ENCODE results near the gene CHRM4.
"Not testable (repeated sequence)": the region's sequence is repeated elsewhere in the genome, so short reads cannot be mapped to it uniquely, and the experiment has no call there.

The CHRM4 gene

DNA sequence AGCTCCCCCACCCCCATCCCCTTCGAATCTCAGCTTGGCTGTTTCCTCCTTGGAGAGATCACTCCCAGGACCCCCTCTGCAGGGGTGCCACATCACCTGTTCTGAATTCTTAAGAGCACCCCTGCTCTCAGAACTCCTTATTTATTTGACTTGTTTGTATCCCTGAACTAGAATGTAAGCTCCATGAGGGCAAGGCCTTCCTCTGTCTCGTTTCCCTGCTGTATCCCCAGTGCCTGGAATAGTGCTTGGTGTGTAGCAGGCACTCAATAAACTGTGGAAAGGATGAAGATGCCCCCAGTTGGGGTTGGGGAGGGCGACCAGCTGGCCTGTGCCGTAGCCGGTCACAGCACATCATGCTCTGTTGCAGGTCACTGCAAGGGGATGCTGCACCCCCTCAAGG, 13.7 kb downstream of the CHRM4 start:
- Histone ChIP-seq H3K9ac (ENCODE audit: low read length in 5 of 5) (no peak overlapping the region), H3K4me3 (ENCODE audit: low read depth in 1 of 5, low read length in 5 of 5) (no peak overlapping the region), H3K27me3 (ENCODE audit: control insufficient read depth in 5 of 5, insufficient read depth in 4 of 5, low read length in 5 of 5) (peaks cover 5 to 8% (median 8%) of the 10 kb centered on the region in 5 donors), H3K9me3 (ENCODE audit: control insufficient read depth in 5 of 5, low read length in 5 of 5) (no peaks in the 10 kb centered on the region), H3K36me3 (ENCODE audit: control insufficient read depth in 5 of 5, insufficient read depth in 5 of 5, low read length in 5 of 5) (peaks cover 0 to 56% (median 53%) of the 10 kb centered on the region in 5 donors), H3K4me1 (ENCODE audit: control insufficient read depth in 5 of 5, insufficient read depth in 5 of 5, low read length in 5 of 5) (peaks cover 0 to 24% (median 17%) of the 10 kb centered on the region in 5 donors), H3K27ac (ENCODE audit: low read depth, low read length) (no peak overlapping the region)

DNA sequence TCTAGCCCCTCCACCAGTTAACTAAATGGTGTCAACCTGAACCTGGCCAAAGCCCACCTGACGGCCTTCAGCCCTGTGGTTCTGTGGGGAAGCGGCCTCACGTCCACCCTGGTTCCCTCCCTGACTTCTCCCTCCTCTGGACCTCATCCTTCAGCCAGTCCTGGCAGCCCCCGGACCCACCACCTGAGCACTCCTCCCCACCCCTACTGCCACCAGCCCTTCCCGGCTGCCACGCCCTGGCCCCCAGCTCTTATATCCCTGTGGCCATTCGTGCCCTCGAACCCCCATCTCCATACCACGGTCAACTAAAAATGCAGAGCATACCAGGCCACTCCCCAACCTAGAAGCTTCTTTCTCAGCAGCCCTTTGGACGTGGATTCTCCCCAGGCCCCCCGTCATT, 14.3 kb downstream of the CHRM4 start:
- Histone ChIP-seq H3K36me3 (ENCODE audit: control insufficient read depth in 5 of 5, insufficient read depth in 5 of 5, low read length in 5 of 5) (peaks cover 0 to 61% (median 58%) of the 10 kb centered on the region in 5 donors), H3K9me3 (ENCODE audit: control insufficient read depth in 5 of 5, low read length in 5 of 5) (no peaks in the 10 kb centered on the region)

DNA sequence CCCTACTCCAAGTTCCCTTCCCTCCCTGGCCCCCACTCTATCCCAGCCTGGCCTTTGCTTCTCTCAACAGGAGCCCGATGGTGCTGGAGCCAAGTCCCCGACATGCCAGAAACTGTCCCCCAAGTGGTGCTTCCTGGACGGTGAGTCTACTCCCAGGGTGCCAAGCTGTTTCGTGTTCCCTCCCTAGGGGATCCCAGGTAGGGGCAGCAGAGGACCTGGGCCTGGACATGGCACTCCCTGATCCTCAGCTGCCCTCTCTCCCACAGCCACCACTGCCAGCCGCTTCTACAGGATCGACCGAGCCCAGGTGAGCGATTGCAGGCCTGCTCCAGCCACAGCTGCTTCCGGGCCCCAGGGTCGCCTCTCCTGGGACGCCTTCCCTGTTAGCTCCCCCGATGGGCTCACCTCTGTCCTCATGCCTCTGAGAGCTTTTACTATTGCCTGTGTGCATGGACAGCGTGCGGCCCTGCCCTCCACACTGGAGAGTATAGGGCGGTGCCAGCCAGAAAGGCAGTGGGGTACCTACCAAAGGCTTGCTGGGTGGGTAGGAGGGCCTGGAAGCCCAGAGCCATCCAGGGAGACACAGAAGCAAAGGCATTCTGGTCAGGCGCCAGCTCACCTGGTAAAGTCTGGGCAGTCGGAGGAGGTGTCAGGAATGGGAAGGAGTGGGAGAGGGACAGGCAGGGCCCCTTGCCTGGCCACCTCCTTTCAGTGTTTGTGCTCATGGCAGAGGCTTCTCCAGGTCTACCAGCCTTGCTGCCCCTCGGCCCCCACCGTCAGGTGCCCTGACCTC, 15.1 kb downstream of the CHRM4 start:
- no peak overlapping the region for H3K9ac ChIP-seq (ENCODE audit: low read length in 5 of 5)
- H3K9me3 ChIP-seq (ENCODE audit: control insufficient read depth in 5 of 5, low read length in 5 of 5) = no peaks in the 10 kb centered on the region
- peaks cover 0 to 70% (median 66%) of the 10 kb centered on the region in 5 donors for H3K36me3 ChIP-seq (ENCODE audit: control insufficient read depth in 5 of 5, insufficient read depth in 5 of 5, low read length in 5 of 5)
- no peak overlapping the region for H3K4me3 ChIP-seq (ENCODE audit: low read depth in 1 of 5, low read length in 5 of 5)
- H3K27ac ChIP-seq (ENCODE audit: low read depth, low read length) = no peak overlapping the region
- H3K4me1 ChIP-seq (ENCODE audit: control insufficient read depth in 5 of 5, insufficient read depth in 5 of 5, low read length in 5 of 5) = peaks cover 2 to 14% (median 6%) of the 10 kb centered on the region in 5 donors
- no peaks in the 10 kb centered on the region for H3K27me3 ChIP-seq (ENCODE audit: control insufficient read depth in 5 of 5, insufficient read depth in 4 of 5, low read length in 5 of 5)

More for the DNA sequence above, 14.3 kb downstream of the CHRM4 start:
- no peak overlapping the region for H3K27ac ChIP-seq (ENCODE audit: low read depth, low read length)
- H3K4me1 ChIP-seq (ENCODE audit: control insufficient read depth in 5 of 5, insufficient read depth in 5 of 5, low read length in 5 of 5) = peaks cover 0 to 21% (median 12%) of the 10 kb centered on the region in 5 donors
- H3K9ac ChIP-seq (ENCODE audit: low read length in 5 of 5) = no peak overlapping the region
- H3K27me3 ChIP-seq (ENCODE audit: control insufficient read depth in 5 of 5, insufficient read depth in 4 of 5, low read length in 5 of 5) = peaks cover 3 to 5% (median 4%) of the 10 kb centered on the region in 5 donors
- no peak overlapping the region for H3K4me3 ChIP-seq (ENCODE audit: low read depth in 1 of 5, low read length in 5 of 5)

DNA sequence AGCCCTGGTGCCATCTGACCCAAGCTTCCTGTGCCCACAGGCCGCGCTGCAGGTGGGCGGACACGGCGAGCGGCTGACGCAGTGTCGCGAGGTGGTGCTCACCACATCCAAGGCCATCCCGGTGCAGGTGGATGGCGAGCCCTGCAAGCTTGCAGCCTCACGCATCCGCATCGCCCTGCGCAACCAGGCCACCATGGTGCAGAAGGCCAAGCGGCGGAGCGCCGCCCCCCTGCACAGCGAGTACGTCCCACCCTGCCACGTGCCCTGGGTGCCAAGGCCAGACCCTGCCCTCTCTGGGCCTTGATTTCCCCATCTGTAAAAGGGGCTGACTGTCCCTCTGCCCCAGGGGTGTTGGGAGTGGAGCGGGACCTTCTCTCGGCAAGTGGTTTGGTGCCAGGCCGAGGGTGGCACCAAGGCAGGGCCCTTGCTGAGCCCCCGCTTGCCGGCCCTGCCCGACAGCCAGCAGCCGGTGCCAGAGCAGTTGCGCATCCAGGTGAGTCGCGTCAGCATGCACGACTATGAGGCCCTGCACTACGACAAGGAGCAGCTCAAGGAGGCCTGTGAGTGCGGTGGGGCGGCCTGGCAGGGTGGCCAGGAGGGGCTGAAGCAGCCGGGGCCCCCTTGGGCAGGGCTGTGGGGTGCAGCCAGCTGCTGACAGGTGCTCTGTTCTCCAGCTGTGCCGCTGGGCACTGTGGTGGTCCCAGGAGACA, 16.0 kb downstream of the CHRM4 start:
- no peaks in the 10 kb centered on the region for H3K27me3 ChIP-seq (ENCODE audit: control insufficient read depth in 5 of 5, insufficient read depth in 4 of 5, low read length in 5 of 5)
- peaks cover 0 to 8% (median 2%) of the 10 kb centered on the region in 5 donors for H3K4me1 ChIP-seq (ENCODE audit: control insufficient read depth in 5 of 5, insufficient read depth in 5 of 5, low read length in 5 of 5)
- no peaks in the 10 kb centered on the region for H3K9me3 ChIP-seq (ENCODE audit: control insufficient read depth in 5 of 5, low read length in 5 of 5)
- no peak overlapping the region for H3K4me3 ChIP-seq (ENCODE audit: low read depth in 1 of 5, low read length in 5 of 5)
- H3K27ac ChIP-seq (ENCODE audit: low read depth, low read length) = no peak overlapping the region
- peaks cover 0 to 77% (median 73%) of the 10 kb centered on the region in 5 donors for H3K36me3 ChIP-seq (ENCODE audit: control insufficient read depth in 5 of 5, insufficient read depth in 5 of 5, low read length in 5 of 5)
- no peak overlapping the region for H3K9ac ChIP-seq (ENCODE audit: low read length in 5 of 5)

DNA sequence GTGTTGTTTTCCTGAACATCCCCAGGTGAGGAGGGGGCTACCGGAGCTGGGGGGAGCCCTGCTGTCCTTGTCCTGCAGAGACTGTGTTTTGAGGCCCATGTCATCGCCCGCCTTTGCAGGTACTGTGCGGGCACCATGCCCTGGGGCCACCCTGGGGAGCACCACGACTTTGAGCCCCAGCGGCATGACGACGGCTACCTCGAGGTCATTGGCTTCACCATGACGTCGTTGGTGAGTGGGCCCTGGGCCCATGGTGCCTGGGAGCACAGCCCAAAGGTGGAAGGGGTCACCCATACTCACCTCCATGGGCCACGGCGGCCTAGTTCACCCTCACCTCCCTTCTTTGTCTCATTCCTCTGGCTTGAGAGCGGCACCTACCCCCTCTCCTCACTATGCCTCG, 16.8 kb downstream of the CHRM4 start:
- no peak overlapping the region for H3K4me3 ChIP-seq (ENCODE audit: low read depth in 1 of 5, low read length in 5 of 5)
- H3K9me3 ChIP-seq (ENCODE audit: control insufficient read depth in 5 of 5, low read length in 5 of 5) = no peaks in the 10 kb centered on the region
- peaks cover 0 to 84% (median 80%) of the 10 kb centered on the region in 5 donors for H3K36me3 ChIP-seq (ENCODE audit: control insufficient read depth in 5 of 5, insufficient read depth in 5 of 5, low read length in 5 of 5)
- no peak overlapping the region for H3K27ac ChIP-seq (ENCODE audit: low read depth, low read length)
- H3K4me1 ChIP-seq (ENCODE audit: control insufficient read depth in 5 of 5, insufficient read depth in 5 of 5, low read length in 5 of 5) = peaks cover 0 to 5% (median 0%) of the 10 kb centered on the region in 5 donors
- H3K9ac ChIP-seq (ENCODE audit: low read length in 5 of 5) = no peak overlapping the region
- no peaks in the 10 kb centered on the region for H3K27me3 ChIP-seq (ENCODE audit: control insufficient read depth in 5 of 5, insufficient read depth in 4 of 5, low read length in 5 of 5)

DNA sequence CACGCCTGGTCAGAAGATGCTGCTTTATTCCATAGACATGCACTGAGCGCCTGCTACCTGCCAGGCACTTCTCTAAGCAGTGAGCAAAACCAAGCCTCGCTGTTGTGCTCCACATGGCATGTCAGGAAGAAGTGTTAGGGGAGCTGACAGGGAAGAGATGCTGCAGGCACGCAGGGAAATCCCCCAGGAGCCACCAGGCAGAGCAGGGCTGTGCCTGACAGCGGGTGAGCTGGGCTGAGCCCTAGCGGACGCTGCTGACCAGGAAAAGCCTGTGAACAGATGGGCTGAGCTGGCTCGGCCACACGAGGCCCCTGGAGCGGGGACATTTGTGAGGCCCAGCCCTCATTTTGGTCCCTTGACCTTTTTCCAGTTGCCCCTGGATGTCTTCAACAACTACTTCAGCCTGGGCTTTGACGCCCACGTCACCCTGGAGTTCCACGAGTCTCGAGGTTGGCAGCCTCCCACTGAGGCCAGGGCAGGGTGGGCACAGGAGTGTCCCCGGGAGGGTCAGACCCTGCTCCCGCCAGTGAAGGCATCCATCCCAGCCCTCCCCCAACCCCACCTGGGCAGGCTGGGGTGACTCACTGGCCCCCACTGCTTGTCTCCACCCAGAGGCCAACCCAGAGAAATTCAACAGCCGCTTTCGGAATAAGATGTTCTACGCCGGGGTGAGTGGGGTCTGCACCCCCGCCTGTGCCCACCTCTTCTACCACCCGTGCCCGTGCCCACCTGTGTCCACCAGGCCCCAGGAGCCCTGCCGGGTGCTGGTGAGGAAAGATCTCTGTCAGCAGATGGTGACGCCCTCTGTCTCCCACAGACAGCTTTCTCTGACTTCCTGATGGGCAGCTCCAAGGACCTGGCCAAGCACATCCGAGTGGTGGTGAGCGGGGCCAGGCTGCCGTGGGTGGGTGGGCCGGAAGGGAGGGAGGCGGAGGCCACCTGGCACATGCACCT, 17.5 kb downstream of the CHRM4 start:
- H3K36me3 ChIP-seq (ENCODE audit: control insufficient read depth in 5 of 5, insufficient read depth in 5 of 5, low read length in 5 of 5) = peaks cover 0 to 92% (median 87%) of the 10 kb centered on the region in 5 donors
- H3K4me1 ChIP-seq (ENCODE audit: control insufficient read depth in 5 of 5, insufficient read depth in 5 of 5, low read length in 5 of 5) = peaks cover 0 to 2% (median 0%) of the 10 kb centered on the region in 5 donors
- H3K27me3 ChIP-seq (ENCODE audit: control insufficient read depth in 5 of 5, insufficient read depth in 4 of 5, low read length in 5 of 5) = no peaks in the 10 kb centered on the region
- H3K9me3 ChIP-seq (ENCODE audit: control insufficient read depth in 5 of 5, low read length in 5 of 5) = no peaks in the 10 kb centered on the region
- H3K27ac ChIP-seq (ENCODE audit: low read depth, low read length) = no peak overlapping the region
- no peak overlapping the region for H3K4me3 ChIP-seq (ENCODE audit: low read depth in 1 of 5, low read length in 5 of 5)
- no peak overlapping the region for H3K9ac ChIP-seq (ENCODE audit: low read length in 5 of 5)

DNA sequence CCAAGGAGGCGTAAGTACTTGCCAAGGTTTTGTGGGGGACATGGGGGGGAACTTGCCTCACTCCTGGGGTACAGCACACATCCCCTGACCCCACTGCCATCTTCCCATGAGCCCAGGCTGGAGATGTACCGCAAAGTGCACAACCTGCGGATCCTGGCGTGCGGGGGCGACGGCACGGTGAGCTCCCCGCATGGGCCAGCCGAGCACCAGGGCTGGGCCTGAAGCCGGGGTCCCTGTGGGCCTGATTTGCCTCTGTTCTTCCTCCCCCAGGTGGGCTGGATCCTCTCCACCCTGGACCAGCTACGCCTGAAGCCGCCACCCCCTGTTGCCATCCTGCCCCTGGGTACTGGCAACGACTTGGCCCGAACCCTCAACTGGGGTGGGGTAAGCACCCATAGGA, 19.1 kb downstream of the CHRM4 start:
- H3K4me3 ChIP-seq (ENCODE audit: low read depth in 1 of 5, low read length in 5 of 5); H3K27ac ChIP-seq (ENCODE audit: low read depth, low read length); H3K9ac ChIP-seq (ENCODE audit: low read length in 5 of 5); H3K27me3 ChIP-seq (ENCODE audit: control insufficient read depth in 5 of 5, insufficient read depth in 4 of 5, low read length in 5 of 5); H3K4me1 ChIP-seq (ENCODE audit: control insufficient read depth in 5 of 5, insufficient read depth in 5 of 5, low read length in 5 of 5); H3K9me3 ChIP-seq (ENCODE audit: control insufficient read depth in 5 of 5, low read length in 5 of 5): not testable (repeated sequence)
- peaks cover 0 to 90% (median 85%) of the 10 kb centered on the region in 5 donors for H3K36me3 ChIP-seq (ENCODE audit: control insufficient read depth in 5 of 5, insufficient read depth in 5 of 5, low read length in 5 of 5)

DNA sequence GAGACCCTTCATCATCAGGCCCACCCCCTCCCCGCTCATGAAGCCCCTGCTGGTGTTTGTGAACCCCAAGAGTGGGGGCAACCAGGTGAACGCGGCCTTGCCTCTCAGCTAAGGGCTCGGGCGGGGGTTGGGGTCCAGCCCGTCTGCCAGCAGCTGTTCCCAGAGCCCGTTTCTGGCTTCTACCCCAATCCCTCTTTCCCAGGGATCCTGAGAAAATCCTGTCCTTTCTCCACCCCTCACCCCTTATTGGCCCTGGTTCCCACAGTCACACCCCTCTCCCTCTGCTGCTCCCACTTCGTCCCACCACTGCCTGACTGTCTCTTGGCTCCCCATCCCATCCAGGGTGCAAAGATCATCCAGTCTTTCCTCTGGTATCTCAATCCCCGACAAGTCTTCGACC, 19.5 kb downstream of the CHRM4 start:
- Histone ChIP-seq H3K27me3 (ENCODE audit: control insufficient read depth in 5 of 5, insufficient read depth in 4 of 5, low read length in 5 of 5) (no peaks in the 10 kb centered on the region), H3K9me3 (ENCODE audit: control insufficient read depth in 5 of 5, low read length in 5 of 5) (no peaks in the 10 kb centered on the region), H3K4me3 (ENCODE audit: low read depth in 1 of 5, low read length in 5 of 5) (no peak overlapping the region), H3K27ac (ENCODE audit: low read depth, low read length) (no peak overlapping the region), H3K36me3 (ENCODE audit: control insufficient read depth in 5 of 5, insufficient read depth in 5 of 5, low read length in 5 of 5) (peaks cover 0 to 86% (median 81%) of the 10 kb centered on the region in 5 donors), H3K9ac (ENCODE audit: low read length in 5 of 5) (no peak overlapping the region), H3K4me1 (ENCODE audit: control insufficient read depth in 5 of 5, insufficient read depth in 5 of 5, low read length in 5 of 5) (peaks cover 0 to 8% (median 6%) of the 10 kb centered on the region in 5 donors)

DNA sequence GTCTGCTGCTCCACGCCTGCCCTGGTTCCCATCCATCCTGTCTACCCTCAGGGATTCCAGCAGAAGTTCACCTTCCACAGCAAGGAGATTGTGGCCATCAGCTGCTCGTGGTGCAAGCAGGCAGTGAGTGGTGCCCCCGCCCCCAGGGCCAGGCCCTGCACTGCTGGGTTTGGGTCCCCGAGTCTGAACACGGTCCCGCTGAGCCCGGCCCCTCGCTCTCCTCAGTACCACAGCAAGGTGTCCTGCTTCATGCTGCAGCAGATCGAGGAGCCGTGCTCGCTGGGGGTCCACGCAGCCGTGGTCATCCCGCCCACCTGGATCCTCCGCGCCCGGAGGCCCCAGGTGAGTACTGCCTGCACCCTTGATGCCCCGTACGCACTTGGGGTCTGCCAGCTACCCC, 20.3 kb downstream of the CHRM4 start:
- H3K9me3 ChIP-seq (ENCODE audit: control insufficient read depth in 5 of 5, low read length in 5 of 5); H3K27ac ChIP-seq (ENCODE audit: low read depth, low read length); H3K27me3 ChIP-seq (ENCODE audit: control insufficient read depth in 5 of 5, insufficient read depth in 4 of 5, low read length in 5 of 5); H3K9ac ChIP-seq (ENCODE audit: low read length in 5 of 5); H3K4me3 ChIP-seq (ENCODE audit: low read depth in 1 of 5, low read length in 5 of 5): not testable (repeated sequence)
- peaks cover 0 to 13% (median 9%) of the 10 kb centered on the region in 5 donors for H3K4me1 ChIP-seq (ENCODE audit: control insufficient read depth in 5 of 5, insufficient read depth in 5 of 5, low read length in 5 of 5)
- peaks cover 0 to 85% (median 79%) of the 10 kb centered on the region in 5 donors for H3K36me3 ChIP-seq (ENCODE audit: control insufficient read depth in 5 of 5, insufficient read depth in 5 of 5, low read length in 5 of 5)

All from subcutaneous abdominal adipose tissue (tissue), 5 donors.